ENCODE measurements around the gene SCN1B.

SCN1B gene

DNA sequence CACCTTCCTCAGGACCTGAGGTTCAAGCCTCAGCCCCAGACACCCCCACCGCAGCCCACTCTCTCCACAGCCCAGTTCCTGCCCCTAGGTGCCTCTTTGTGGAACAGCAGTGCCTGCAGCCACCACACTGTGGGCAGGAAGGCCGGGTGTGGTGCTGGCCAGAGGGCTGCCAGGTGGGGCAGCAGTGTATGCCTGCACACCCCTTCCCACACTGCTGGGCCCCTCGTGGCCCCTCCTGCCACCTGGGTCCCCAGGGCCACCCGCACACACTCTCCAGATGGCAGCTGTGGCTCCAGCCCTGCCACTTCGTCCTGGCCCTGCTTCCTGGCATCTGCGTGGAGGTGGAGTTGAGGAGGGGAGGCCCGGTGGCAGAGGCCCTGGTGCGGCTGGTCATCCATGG is 46.4 kb downstream of the SCN1B start:
- no peak for DNase-seq

DNA sequence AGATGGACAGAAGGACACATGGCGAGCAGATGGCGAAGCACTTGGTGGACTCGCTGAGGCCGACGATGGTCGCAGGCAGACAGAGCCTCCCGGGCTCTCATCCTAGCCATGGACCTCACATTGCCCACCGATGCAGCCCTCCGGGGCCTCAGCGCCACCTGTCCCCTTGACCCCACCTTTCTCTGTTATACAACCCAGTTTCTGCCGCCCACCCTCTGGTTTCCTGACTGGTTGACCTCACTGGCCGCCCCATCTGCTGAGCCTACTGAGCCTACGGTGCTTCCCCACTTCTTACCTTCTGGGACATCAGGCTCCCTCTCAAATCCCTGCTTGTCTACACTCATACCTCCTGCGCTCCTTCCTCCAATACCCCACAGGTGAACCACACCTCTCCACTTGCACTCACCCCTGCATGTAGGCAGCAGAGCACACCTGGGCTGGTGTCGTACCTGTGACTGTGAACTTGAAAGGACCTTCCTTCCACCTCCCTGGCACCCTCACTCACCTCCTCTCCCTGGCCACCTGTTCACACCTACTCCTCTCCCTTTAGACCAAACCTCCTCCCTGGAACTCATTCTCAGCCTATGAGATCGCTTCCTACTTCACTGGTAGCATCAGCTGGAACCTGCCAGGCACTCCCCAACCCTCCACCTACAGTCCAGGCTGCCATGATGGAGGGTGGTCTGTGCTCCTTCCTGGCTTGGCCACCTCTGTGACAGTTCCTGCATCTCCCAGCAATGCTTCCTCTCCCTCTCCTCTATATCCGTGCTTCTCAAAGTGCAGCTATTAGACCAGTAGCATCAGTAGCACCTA is 47.3 kb downstream of the SCN1B start:
- no peak for DNase-seq

DNA sequence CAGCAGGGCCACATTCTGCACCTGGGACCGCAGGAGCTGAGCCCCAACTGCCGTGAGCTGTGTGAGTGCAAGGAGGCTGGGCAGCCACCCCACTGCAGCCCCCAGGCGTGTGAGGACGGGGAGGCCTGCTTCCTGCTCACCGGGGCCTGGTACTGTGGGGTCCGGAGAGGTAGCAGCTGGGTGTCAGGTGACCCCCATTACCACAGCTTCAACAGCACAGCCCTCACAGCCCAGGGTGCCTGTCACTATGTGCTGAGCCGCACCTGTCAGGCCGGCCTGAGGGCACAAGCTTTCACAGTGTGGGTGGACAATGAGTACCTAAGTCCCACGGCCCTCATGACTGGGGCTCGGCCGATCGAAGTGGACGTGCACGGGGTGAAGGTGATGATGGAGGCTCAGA is 49.6 kb downstream of the SCN1B start:
- DNase-seq = no peak

DNA sequence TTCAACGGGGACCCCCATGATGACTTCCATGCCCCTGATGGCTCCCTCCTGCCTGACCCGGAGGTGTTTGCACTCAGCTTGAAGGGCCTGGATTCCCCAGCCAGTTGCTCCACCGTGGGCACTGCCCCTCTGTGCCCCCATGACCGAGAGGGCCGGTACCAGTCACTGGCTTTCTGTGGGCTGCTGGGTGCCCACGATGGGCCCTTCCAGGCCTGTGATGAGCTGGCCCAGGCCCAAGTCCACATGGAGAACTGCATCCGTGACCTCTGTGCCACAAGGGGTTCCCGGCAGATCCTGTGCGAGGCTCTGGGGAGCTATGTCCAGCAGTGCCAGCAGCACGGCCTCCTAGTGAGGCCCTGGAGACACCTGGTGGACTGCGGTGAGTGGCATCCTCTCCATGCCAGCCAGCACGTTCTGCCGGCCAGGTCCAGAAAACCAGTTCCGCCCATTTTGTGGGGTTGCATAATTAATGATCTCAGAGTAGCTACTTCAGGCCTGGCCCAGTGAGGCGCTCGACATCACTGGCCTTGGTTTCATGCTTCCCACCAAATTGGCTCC is 50.4 kb downstream of the SCN1B start:
- DNase-seq = no peak

DNA sequence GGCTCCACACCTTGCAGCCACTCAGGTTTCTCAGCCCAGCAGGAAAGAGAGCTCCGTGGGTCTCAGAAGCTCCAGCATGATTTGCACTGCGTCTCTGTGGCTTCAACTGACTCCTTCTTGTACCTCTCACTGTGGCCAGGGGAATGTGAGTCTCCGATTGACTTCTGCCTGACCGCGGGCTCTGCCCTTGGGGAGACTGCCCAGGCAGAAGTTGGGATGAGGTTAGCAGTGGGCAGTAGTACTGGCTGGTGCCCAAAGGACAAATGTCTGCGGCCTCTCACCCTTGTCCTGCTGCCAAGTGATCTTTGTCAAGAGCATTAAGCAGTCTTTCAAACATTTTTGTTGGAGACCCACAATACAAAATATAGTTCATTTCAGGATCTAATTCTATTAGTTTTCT is 50.9 kb downstream of the SCN1B start:
- DNase-seq = no peak

DNA sequence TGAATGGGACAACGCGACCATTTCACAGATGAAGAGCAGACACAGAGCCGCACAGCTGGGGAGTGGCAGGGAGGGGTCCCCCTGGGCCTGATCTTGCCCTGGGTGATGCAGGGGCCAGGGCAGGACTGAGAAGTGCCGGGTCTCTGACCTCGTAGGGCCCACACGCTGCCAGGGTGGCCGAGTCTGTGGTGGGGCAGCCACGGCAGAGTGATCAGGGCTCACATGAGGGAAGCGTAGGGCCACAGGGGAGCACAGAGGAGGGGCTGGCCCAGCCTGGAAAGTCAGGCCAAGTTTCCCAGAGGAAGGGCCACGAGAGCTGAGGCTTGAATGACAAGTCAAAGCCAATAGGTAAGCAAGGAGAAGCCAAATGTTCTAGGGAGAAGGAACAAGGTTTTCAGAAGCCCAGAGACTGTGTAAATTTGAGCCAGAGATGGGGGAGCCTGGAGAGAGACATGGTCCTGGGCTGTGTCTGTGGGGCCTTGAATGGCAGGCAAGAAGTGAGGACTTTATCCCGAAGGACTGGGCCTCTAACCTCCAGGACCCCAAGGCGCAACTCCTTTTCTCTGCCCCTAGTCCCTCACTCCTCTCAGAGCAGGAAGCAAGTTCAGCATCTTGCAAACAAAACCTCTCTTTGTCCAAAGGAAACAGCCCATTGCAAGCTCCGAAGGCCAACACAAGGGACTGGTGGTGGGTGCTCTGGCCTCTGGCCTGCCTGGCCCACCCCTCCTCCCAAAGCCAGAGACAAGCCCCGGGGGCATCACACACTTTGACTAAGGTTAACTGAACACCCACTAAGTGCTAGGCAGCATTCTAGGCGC is 53.6 kb downstream of the SCN1B start:
- DNase-seq = no peak

DNA sequence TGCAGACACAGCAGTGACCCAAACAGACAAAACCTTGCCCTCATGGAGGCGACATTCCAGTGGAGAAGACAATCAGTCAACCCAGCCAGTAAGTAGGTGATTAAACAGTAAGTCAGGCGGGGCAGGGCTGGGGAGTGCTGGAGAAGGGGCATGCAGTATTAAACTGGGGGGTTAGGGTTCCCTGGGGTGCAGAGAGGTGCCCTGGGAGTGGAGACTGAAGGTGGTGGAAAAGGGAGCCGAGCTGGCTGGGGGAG is 54.2 kb downstream of the SCN1B start:
- no peak for DNase-seq

DNA sequence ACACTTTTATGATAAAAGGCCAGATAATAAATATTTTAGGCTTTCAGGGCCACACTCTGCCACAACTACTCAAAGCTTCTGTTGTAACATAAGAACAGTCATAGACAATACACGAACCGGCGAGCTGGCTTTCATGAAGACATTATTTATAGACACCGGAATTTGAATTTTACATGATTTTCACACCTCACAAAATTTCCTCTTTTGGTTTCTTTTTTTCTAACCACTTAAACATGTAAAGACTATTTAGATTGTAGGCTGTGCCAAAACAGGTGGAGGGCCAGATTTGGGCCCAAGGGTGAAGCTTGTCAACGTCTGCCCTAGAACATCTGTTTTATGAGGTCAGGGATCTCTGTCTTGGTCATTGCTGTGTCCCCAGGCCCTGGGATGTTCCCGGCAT is 55.7 kb downstream of the SCN1B start:
- DNase-seq = no peak

DNA sequence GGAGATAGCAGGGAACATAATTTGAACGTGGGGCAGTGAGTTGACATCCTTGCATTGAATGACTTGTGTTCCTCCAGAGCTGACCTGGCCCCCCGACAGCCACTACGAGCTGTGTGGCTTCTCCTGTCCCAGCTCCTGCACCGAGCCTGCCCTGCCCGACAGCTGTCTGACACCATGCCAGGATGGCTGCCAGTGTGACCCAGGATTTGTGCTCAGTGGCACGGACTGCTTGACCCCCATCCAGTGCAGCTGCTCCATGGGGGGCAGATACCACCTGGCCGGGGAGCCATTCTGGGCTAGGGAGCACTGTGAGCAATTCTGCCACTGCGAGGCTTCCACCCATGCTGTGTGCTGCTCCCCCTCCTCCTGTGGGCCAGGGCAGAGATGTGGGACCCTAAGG is 56.2 kb downstream of the SCN1B start:
- no peak for DNase-seq

DNA sequence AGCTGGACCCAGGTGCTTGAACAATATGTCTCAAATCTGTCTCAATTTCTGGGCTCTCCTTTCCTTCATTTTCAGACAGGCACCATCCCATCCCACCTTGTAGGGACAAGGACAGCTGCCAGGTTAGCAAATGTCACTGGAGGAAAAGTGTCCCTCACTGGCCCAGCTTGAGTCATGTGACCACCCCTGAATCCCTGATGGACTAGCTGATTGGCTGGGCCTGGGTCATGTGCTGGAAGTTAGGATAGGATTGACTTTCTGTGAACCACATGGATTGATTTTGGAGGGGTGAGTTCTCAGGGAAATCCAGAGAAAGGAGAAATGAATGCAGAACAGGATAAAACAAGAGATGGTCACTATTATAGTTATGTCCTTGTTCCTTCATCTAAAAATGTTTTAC is 57.1 kb downstream of the SCN1B start:
- DNase-seq = peak in 1 of 3 donors; percentile 22

DNA sequence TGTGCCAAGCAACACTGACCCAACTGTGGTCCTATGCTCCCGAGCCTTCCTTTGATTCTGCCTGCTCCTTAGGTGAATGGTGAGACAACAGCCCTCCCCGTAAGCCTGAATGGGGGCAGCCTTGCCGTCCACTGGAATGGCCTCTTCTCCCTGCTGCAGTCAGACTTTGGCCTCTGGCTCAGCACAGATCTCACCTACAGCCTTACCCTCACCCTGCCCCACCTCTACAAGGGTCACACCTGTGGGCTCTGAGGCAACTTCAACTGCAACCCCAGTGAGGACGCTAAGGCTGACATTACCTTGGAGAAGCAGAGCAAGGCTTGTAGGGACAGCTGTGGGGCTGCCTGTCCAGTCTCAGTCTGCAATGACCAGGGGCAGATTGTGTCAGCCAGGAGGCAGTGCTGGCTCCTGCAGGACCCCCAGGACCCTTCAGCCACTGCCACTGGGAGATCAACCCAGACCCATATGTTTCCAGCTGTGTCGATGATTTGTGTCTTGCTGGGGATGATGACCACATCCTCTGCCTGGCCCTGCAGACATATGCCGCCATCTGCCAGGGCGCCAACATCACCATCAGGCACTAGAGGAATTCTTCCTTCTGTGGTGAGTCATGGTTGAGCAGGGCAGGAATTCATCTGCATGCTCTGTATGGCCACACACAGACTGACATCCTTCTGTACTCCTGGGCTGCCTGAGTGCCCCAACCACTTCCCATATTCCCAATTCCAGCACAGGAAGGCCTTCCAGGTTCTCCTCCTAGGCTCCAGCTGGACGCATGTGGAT is 58.1 kb downstream of the SCN1B start:
- peak in 2 of 3 donors; percentile 9 to 22 for DNase-seq

DNA sequence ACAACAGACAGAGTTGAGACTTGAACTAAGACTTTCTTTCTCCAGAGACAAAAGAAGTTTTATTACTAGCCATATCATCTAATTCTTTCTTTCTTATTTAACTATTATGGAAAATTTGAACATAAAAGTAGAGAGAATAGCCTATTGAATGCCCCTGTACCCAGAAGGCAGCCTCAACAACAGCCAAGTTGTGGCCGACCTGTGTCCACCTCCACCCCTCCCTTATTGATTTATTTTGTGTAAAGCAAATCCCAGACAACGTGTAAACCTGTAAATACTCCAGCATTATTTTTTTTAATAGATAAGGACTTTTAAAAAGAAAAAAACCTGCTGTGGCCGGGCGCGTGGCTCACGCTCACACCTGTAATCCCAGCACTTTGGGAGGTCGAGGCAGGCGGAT is 59.3 kb downstream of the SCN1B start:
- DNase-seq = no peak

Measured in suppressor macrophage treated with lipopolysaccharide for 1 hour (primary cell).